Chondrocyte (in vitro differentiated cells): ENCODE measurements around the gene PCSK9. TPM values are rescaled to one million over a fixed set of nuclear protein-coding genes. Genes with fewer than 3 reads are reported as not detected.

ENCODE experiments used
- DNase-seq: peaks from one replicate; pipeline ENCODE4 v3.0.0; 2021; ENCODE audit warnings: mixed read lengths, low spot score
- H3K27ac Mint-ChIP-seq: one replicate; pipeline ENCODE4 v1.8.0; 2021; ENCODE audit warnings: mild to moderate bottlenecking, moderate library complexity, mixed read lengths; ENCODE audit not compliant: unreplicated experiment
- H3K27me3 Mint-ChIP-seq: 2 replicates; pipeline ENCODE4 v1.8.0; 2021; ENCODE audit warnings: low read depth, mixed read lengths
- H3K36me3 Mint-ChIP-seq: 2 replicates; pipeline ENCODE4 v1.8.0; 2021; ENCODE audit warnings: low read depth, mixed read lengths
- H3K4me1 Mint-ChIP-seq: 2 replicates; pipeline ENCODE4 v1.8.0; 2021; ENCODE audit warnings: low read depth, mild to moderate bottlenecking, mixed read lengths
- H3K4me3 Mint-ChIP-seq: one replicate; pipeline ENCODE4 v1.8.0; 2021; ENCODE audit warnings: mild to moderate bottlenecking, moderate library complexity, mixed read lengths; ENCODE audit not compliant: unreplicated experiment
- H3K9me3 Mint-ChIP-seq: 2 replicates; pipeline ENCODE4 v1.8.0; 2021; ENCODE audit warnings: low read depth, mixed read lengths
- CTCF ChIP-seq: fragments of 200-600 bp; sonication (generic); IDR thresholded peaks from 2 replicates; pipeline ENCODE4 v1.5.0; 2021; ENCODE audit warnings: antibody characterized with exemption, mild to moderate bottlenecking, moderate library complexity
- total RNA-seq: library from RNA; stranded (reverse); gene quantifications from 3 replicates; pipeline ENCODE4 v1.2.1, GENCODE V29; 2021

PCSK9 gene
- total RNA-seq, 1 donor from 2014 or later = 0.60 TPM

- peak; percentile 41 for DNase-seq
- TF ChIP-seq CTCF = no peak
- Mint-ChIP-seq H3K4me3 (no peak overlapping the region), H3K36me3 (peaks cover 31% of the 10 kb centered on the region), H3K4me1 (peaks cover 20% of the 10 kb centered on the region), H3K27ac (no peak overlapping the region), H3K27me3 (no peaks in the 10 kb centered on the region), H3K9me3 (no peaks in the 10 kb centered on the region)
Observed at GRCh38 chr1:55065648-55066047, 26.3 kb downstream of the PCSK9 start.

- TF ChIP-seq CTCF = no peak
- Mint-ChIP-seq H3K4me1 (peaks cover 22% of the 10 kb centered on the region), H3K4me3 (no peak overlapping the region), H3K36me3 (peaks cover 34% of the 10 kb centered on the region), H3K9me3 (no peaks in the 10 kb centered on the region), H3K27me3 (no peaks in the 10 kb centered on the region), H3K27ac (no peak overlapping the region)
- no peak for DNase-seq
Observed at GRCh38 chr1:55067022-55067778, 27.9 kb downstream of the PCSK9 start.

- Mint-ChIP-seq H3K4me3 (no peak overlapping the region), H3K4me1 (peaks cover 21% of the 10 kb centered on the region), H3K27me3 (no peaks in the 10 kb centered on the region), H3K9me3 (no peaks in the 10 kb centered on the region), H3K27ac (no peak overlapping the region), H3K36me3 (peaks cover 40% of the 10 kb centered on the region)
- no peak for TF ChIP-seq CTCF
- DNase-seq = no peak
Observed at GRCh38 chr1:55067914-55068313, 28.6 kb downstream of the PCSK9 start.

GRCh38 chr1:55068638-55069037 lies 29.3 kb downstream of the PCSK9 start:
- no peaks in the 10 kb centered on the region for H3K27me3 Mint-ChIP-seq
- H3K36me3 Mint-ChIP-seq = peaks cover 42% of the 10 kb centered on the region
- TF ChIP-seq CTCF = no peak
- H3K4me3 Mint-ChIP-seq = no peak overlapping the region
- peaks cover 21% of the 10 kb centered on the region for H3K4me1 Mint-ChIP-seq
- H3K9me3 Mint-ChIP-seq = no peaks in the 10 kb centered on the region
- DNase-seq = no peak
- no peak overlapping the region for H3K27ac Mint-ChIP-seq

- no peaks in the 10 kb centered on the region for H3K27me3 Mint-ChIP-seq
- no peak for TF ChIP-seq CTCF
- H3K4me1 Mint-ChIP-seq = peaks cover 19% of the 10 kb centered on the region
- no peak for DNase-seq
- H3K36me3 Mint-ChIP-seq = peaks cover 42% of the 10 kb centered on the region
- no peaks in the 10 kb centered on the region for H3K9me3 Mint-ChIP-seq
- H3K4me3 Mint-ChIP-seq = no peak overlapping the region
- no peak overlapping the region for H3K27ac Mint-ChIP-seq
Observed at GRCh38 chr1:55069280-55069679, 29.9 kb downstream of the PCSK9 start.
